VCaP (cell line): ENCODE data around the gene ARL5A.

Experiments
- H3K27ac ChIP-seq: fragments of 450-650 bp; 2 replicates; pipeline ENCODE4 v1.5.1; 2017
- TF ChIP-seq, protein P1 (sequence below): fragments of 450-650 bp; conservative IDR thresholded peaks from 2 replicates; pipeline ENCODE4 v1.5.1; 2017; ENCODE audit warnings: mild to moderate bottlenecking, moderate library complexity

The ARL5A gene

DNA sequence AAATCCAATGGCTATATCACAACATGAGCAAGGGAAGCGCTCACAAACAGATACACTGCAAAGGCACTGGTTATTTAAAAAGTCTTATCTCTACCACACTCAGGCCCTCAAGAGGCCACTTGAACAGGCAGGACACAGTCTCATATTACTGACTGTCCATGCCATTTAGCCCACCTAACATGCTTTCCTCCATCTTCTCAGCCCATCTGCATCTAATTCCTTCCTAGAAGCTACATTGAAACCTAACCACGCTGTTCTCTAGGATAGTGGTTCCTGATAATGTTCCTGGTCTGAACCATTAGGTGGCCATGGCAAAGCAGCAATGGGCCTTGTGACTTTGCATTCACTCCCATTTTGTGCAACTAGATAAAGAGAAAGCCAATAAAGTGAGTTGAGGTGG is 71.4 kb downstream of the ARL5A start:
- no peak overlapping the region for H3K27ac ChIP-seq
- TF ChIP-seq, protein P1, sequence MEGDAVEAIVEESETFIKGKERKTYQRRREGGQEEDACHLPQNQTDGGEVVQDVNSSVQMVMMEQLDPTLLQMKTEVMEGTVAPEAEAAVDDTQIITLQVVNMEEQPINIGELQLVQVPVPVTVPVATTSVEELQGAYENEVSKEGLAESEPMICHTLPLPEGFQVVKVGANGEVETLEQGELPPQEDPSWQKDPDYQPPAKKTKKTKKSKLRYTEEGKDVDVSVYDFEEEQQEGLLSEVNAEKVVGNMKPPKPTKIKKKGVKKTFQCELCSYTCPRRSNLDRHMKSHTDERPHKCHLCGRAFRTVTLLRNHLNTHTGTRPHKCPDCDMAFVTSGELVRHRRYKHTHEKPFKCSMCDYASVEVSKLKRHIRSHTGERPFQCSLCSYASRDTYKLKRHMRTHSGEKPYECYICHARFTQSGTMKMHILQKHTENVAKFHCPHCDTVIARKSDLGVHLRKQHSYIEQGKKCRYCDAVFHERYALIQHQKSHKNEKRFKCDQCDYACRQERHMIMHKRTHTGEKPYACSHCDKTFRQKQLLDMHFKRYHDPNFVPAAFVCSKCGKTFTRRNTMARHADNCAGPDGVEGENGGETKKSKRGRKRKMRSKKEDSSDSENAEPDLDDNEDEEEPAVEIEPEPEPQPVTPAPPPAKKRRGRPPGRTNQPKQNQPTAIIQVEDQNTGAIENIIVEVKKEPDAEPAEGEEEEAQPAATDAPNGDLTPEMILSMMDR, result no peak

DNA sequence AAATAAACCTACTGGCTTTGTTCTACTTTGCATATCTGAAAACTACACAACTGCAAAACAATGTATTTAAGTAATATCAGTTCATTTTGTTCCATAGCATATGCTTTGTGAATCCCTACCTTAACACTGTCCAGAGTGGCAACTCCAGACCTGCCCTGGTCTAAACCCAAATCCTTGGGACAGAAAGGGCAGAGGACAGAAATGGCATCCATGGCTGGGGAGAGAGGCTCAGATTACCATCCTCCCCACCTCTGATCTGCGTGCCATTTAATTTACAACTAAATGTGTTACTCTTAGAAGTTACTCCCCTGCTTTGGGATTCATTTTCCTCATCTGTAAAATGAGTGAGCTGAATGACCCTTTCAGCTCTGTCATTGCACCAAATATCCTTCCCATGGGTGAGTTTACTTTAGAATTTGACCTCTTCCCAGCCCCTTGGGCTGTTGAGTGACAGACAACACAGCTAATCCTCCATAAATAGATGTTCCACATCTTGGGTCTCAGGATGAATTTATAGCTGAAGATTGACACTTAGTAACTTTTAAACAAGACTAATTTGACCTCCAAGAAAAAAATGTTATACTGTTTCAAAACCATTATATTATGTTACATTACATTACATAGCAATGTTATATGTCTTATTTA is 73.8 kb downstream of the ARL5A start:
- TF ChIP-seq, protein P1, result no peak

DNA sequence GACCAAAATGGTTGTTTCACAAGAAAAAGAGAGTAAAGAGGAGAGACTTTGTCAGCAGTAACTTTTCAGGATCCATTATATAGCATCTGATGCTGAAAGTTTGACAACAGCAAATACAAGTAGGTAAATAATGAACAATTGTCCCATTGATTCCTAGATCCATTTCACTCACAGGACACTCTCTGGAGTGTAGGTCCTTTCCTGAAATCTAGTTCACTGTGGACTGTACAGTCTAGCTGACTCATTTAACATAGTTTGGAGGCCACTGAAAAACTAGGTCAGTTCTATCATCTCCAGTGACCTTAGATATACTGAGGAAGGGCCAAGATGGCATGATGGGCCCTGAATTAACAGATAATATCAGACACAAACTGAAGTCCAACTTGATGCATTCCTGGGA is 74.7 kb downstream of the ARL5A start:
- TF ChIP-seq, protein P1, result no peak
- H3K27ac ChIP-seq, result no peak overlapping the region

More for the DNA sequence above, 73.8 kb downstream of the ARL5A start:
- no peak overlapping the region for H3K27ac ChIP-seq
